CD4-positive, alpha-beta T cell treated with Interleukin-6 at 100 ng/mL for 8 hours (primary cell): ENCODE data around the gene HAVCR1.

Experiments
- DNase-seq: peaks from one replicate; pipeline ENCODE4 v3.0.0-alpha.2; 2020; ENCODE audit warnings: mixed read lengths, low spot score

HAVCR1 gene

DNA sequence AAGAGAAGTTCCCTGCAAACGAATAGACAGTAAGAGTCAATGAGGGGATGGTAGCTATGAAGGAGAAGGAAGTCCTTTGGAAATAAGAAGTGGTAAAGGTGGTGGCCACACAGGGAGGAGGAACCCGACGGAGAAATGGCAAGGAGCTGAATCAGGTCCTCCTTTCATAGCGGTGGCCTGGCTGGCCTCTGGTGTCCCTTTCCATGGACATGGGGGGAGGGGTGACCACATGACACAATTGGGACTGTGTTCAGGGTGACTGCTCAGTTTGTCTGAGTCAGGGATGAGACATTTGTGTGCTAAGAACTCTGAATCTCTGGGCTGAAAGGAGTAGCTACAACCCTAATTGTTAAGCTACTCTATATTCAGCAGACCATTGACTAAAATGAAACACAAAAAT lies 67.2 kb downstream of the HAVCR1 start:
- DNase-seq, result no peak

DNA sequence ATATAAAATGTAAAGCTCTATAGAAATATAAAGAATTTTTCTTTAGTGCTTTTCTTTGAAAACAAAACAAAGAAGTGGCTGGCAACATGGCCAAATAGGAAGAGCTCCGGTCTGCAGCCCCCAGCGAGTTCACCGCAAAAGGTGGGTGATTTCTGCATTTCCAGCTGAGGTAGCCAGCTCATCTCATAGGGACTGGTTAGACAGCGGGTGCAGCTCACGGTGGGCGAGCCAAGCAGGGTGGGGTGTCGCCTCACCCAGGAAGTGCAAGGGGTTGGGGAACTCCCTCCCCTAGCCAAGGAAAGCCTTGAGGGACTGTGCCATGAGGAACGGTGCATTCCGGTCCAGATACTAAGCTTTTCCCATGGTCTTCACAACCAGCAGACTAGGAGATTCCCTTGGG lies 74.9 kb downstream of the HAVCR1 start:
- DNase-seq, result no peak

DNA sequence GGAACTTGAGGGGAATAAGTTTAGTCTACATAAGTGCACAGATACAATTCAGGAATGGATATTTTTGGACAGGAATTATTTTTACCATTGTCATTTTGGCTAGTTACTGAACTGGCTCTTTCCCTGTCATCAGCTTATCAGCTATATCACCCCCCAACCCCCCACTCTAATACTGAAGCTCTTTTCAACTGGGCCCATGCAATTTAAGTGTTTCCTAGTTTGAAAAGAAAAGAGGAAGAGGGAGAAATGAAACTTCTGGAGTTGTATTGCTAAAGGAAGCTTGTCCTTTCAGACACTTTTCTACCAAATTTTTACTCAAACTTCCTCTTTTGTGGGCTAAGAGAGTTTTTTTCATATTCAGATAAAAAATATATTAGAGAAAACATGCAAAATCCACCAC lies 77.4 kb downstream of the HAVCR1 start:
- DNase-seq, result no peak
